DMS153 treated with DMSO at 0.1 percent for 48 hours (cell line): ENCODE data around the gene LITAF.

Source experiments
- DNase-seq: peaks from one replicate; lab custom pipeline; 2025; ENCODE audit not compliant: unreplicated experiment; lab: John Stamatoyannopoulos, UW

Gene LITAF

GRCh38 chr16:11586856-11587642 is at the start of gene LITAF:
TSS of gene LITAF (minus strand) at chr16:11586919. CDS start at chr16:11556730, 30,189 bp downstream.
- DNase-seq = no peak

- peak; percentile 52 for DNase-seq
Observed at GRCh38 chr16:11636172-11636721, 49.5 kb upstream of the LITAF start.

GRCh38 chr16:11635679-11636171 is 49.0 kb upstream of the LITAF start:
- no peak for DNase-seq

GRCh38 chr16:11635113-11635652 is 48.5 kb upstream of the LITAF start:
- no peak for DNase-seq

- DNase-seq = no peak
Observed at GRCh38 chr16:11634312-11634711, 47.6 kb upstream of the LITAF start.

- no peak for DNase-seq
Observed at GRCh38 chr16:11633113-11633512, 46.4 kb upstream of the LITAF start.

- no peak for DNase-seq
Observed at GRCh38 chr16:11632455-11632939, 45.8 kb upstream of the LITAF start.

GRCh38 chr16:11631214-11631613 is 44.5 kb upstream of the LITAF start:
- DNase-seq = no peak

- no peak for DNase-seq
Observed at GRCh38 chr16:11630768-11631056, 44.0 kb upstream of the LITAF start.

- DNase-seq = no peak
Observed at GRCh38 chr16:11630046-11630767, 43.5 kb upstream of the LITAF start.

- DNase-seq = no peak
Observed at GRCh38 chr16:11629071-11630030, 42.6 kb upstream of the LITAF start.

GRCh38 chr16:11627822-11628457 is 41.2 kb upstream of the LITAF start:
- DNase-seq = no peak

GRCh38 chr16:11627292-11627663 is 40.6 kb upstream of the LITAF start:
- no peak for DNase-seq

- DNase-seq = no peak
Observed at GRCh38 chr16:11626657-11627291, 40.1 kb upstream of the LITAF start.

GRCh38 chr16:11625769-11626168 is 39.0 kb upstream of the LITAF start:
- no peak for DNase-seq

- no peak for DNase-seq
Observed at GRCh38 chr16:11624636-11625607, 38.2 kb upstream of the LITAF start.

- DNase-seq = no peak
Observed at GRCh38 chr16:11624205-11624604, 37.5 kb upstream of the LITAF start.

- no peak for DNase-seq
Observed at GRCh38 chr16:11621920-11622651, 35.4 kb upstream of the LITAF start.
